Stimulated activated naive CD8-positive, alpha-beta T cell treated with anti-CD3 and anti-CD28 coated beads, Interleukin-15, Interleukin-2, amounts not matched to agents 100 ng/mL and 50 ng/mL, for 24 hours (primary cell): Measurements from ENCODE around the gene ITM2B.

ENCODE experiments used
- H3K27ac Mint-ChIP-seq: one replicate; pipeline ENCODE4 v1.8.0; 2021; ENCODE audit warnings: mild to moderate bottlenecking, mixed read lengths
- H3K27me3 Mint-ChIP-seq: one replicate; pipeline ENCODE4 v1.8.0; 2021; ENCODE audit warnings: mixed read lengths
- H3K36me3 Mint-ChIP-seq: one replicate; pipeline ENCODE4 v1.8.0; 2021; ENCODE audit warnings: low read depth, mixed read lengths
- H3K4me1 Mint-ChIP-seq: one replicate; pipeline ENCODE4 v1.8.0; 2021; ENCODE audit warnings: low read depth, mixed read lengths
- H3K4me3 Mint-ChIP-seq: one replicate; pipeline ENCODE4 v1.8.0; 2021; ENCODE audit warnings: mild to moderate bottlenecking, mixed read lengths
- H3K9me3 Mint-ChIP-seq: one replicate; pipeline ENCODE4 v1.8.0; 2021; ENCODE audit warnings: mixed read lengths

Gene ITM2B

GRCh38 chr13:48264058-48264457, 31.1 kb downstream of the ITM2B start:
- H3K27ac Mint-ChIP-seq: no peak overlapping the region
- peaks cover 49% of the 10 kb centered on the region for H3K36me3 Mint-ChIP-seq
- H3K4me1 Mint-ChIP-seq: peaks cover 65% of the 10 kb centered on the region
- H3K9me3 Mint-ChIP-seq: no peaks in the 10 kb centered on the region
- H3K27me3 Mint-ChIP-seq: no peaks in the 10 kb centered on the region
- H3K4me3 Mint-ChIP-seq: no peak overlapping the region

- Mint-ChIP-seq H3K9me3 (no peaks in the 10 kb centered on the region), H3K27me3 (no peaks in the 10 kb centered on the region), H3K27ac (peak overlapping the region; percentile 79), H3K4me3 (peak overlapping the region; percentile 51), H3K4me1 (peaks cover 54% of the 10 kb centered on the region), H3K36me3 (peaks cover 38% of the 10 kb centered on the region)
Observed at GRCh38 chr13:48265217-48265815, 32.3 kb downstream of the ITM2B start.

- H3K36me3 Mint-ChIP-seq: peaks cover 30% of the 10 kb centered on the region
- H3K27ac Mint-ChIP-seq: peak overlapping the region; percentile 61
- H3K4me3 Mint-ChIP-seq: no peak overlapping the region
Observed at GRCh38 chr13:48266150-48266549, 33.1 kb downstream of the ITM2B start.

GRCh38 chr13:48266701-48267639, 34.0 kb downstream of the ITM2B start:
- H3K4me1 Mint-ChIP-seq: peaks cover 51% of the 10 kb centered on the region
- no peaks in the 10 kb centered on the region for H3K9me3 Mint-ChIP-seq
- H3K27ac Mint-ChIP-seq: peak overlapping the region; percentile 61
- H3K36me3 Mint-ChIP-seq: peaks cover 27% of the 10 kb centered on the region
- no peak overlapping the region for H3K4me3 Mint-ChIP-seq
- H3K27me3 Mint-ChIP-seq: no peaks in the 10 kb centered on the region

More at GRCh38 chr13:48266150-48266549, 33.1 kb downstream of the ITM2B start:
- Mint-ChIP-seq H3K4me1 (peaks cover 51% of the 10 kb centered on the region), H3K9me3 (no peaks in the 10 kb centered on the region), H3K27me3 (no peaks in the 10 kb centered on the region)

GRCh38 chr13:48268019-48268418, 35.0 kb downstream of the ITM2B start:
- no peaks in the 10 kb centered on the region for H3K27me3 Mint-ChIP-seq
- peaks cover 40% of the 10 kb centered on the region for H3K4me1 Mint-ChIP-seq
- H3K36me3 Mint-ChIP-seq: peaks cover 17% of the 10 kb centered on the region
- H3K27ac Mint-ChIP-seq: no peak overlapping the region
- H3K9me3 Mint-ChIP-seq: no peaks in the 10 kb centered on the region
- H3K4me3 Mint-ChIP-seq: no peak overlapping the region

GRCh38 chr13:48273346-48273745, 40.3 kb downstream of the ITM2B start:
- no peaks in the 10 kb centered on the region for H3K27me3 Mint-ChIP-seq
- H3K36me3 Mint-ChIP-seq: peaks cover 7% of the 10 kb centered on the region
- H3K4me3 Mint-ChIP-seq: no peak overlapping the region
- H3K9me3 Mint-ChIP-seq: no peaks in the 10 kb centered on the region
- peaks cover 17% of the 10 kb centered on the region for H3K4me1 Mint-ChIP-seq
- no peak overlapping the region for H3K27ac Mint-ChIP-seq

GRCh38 chr13:48275507-48275906, 42.5 kb downstream of the ITM2B start:
- H3K4me1 Mint-ChIP-seq: peaks cover 17% of the 10 kb centered on the region
- H3K27ac Mint-ChIP-seq: no peak overlapping the region
- no peaks in the 10 kb centered on the region for H3K9me3 Mint-ChIP-seq
- H3K27me3 Mint-ChIP-seq: no peaks in the 10 kb centered on the region
- no peak overlapping the region for H3K4me3 Mint-ChIP-seq
- H3K36me3 Mint-ChIP-seq: no peaks in the 10 kb centered on the region

- Mint-ChIP-seq H3K4me1 (peaks cover 17% of the 10 kb centered on the region), H3K27ac (no peak overlapping the region), H3K4me3 (no peak overlapping the region), H3K9me3 (no peaks in the 10 kb centered on the region), H3K27me3 (no peaks in the 10 kb centered on the region), H3K36me3 (no peaks in the 10 kb centered on the region)
Observed at GRCh38 chr13:48278806-48279205, 45.8 kb downstream of the ITM2B start.

GRCh38 chr13:48281556-48281955, 48.5 kb downstream of the ITM2B start:
- no peaks in the 10 kb centered on the region for H3K36me3 Mint-ChIP-seq
- H3K27me3 Mint-ChIP-seq: no peaks in the 10 kb centered on the region
- H3K27ac Mint-ChIP-seq: no peak overlapping the region
- H3K4me3 Mint-ChIP-seq: no peak overlapping the region
- no peaks in the 10 kb centered on the region for H3K9me3 Mint-ChIP-seq
- H3K4me1 Mint-ChIP-seq: peaks cover 6% of the 10 kb centered on the region

- H3K27ac Mint-ChIP-seq: no peak overlapping the region
- peaks cover 5% of the 10 kb centered on the region for H3K36me3 Mint-ChIP-seq
- peaks cover 9% of the 10 kb centered on the region for H3K4me1 Mint-ChIP-seq
- peaks cover 3% of the 10 kb centered on the region for H3K27me3 Mint-ChIP-seq
- H3K4me3 Mint-ChIP-seq: no peak overlapping the region
- H3K9me3 Mint-ChIP-seq: no peaks in the 10 kb centered on the region
Observed at GRCh38 chr13:48291730-48292129, 58.7 kb downstream of the ITM2B start.

- Mint-ChIP-seq H3K4me3 (no peak overlapping the region), H3K27me3 (peaks cover 3% of the 10 kb centered on the region), H3K4me1 (peaks cover 11% of the 10 kb centered on the region), H3K27ac (no peak overlapping the region), H3K9me3 (no peaks in the 10 kb centered on the region), H3K36me3 (peaks cover 5% of the 10 kb centered on the region)
Observed at GRCh38 chr13:48292650-48293049, 59.6 kb downstream of the ITM2B start.

GRCh38 chr13:48294653-48295052, 61.6 kb downstream of the ITM2B start:
- Mint-ChIP-seq H3K4me3 (no peak overlapping the region), H3K9me3 (no peaks in the 10 kb centered on the region), H3K27ac (no peak overlapping the region), H3K4me1 (peaks cover 14% of the 10 kb centered on the region), H3K36me3 (peaks cover 5% of the 10 kb centered on the region), H3K27me3 (no peaks in the 10 kb centered on the region)

GRCh38 chr13:48295271-48295670, 62.3 kb downstream of the ITM2B start:
- Mint-ChIP-seq H3K36me3 (peaks cover 5% of the 10 kb centered on the region), H3K4me1 (peaks cover 17% of the 10 kb centered on the region), H3K27me3 (no peaks in the 10 kb centered on the region), H3K27ac (no peak overlapping the region), H3K9me3 (no peaks in the 10 kb centered on the region), H3K4me3 (no peak overlapping the region)

- Mint-ChIP-seq H3K9me3 (no peaks in the 10 kb centered on the region), H3K27ac (peak overlapping the region; percentile 40), H3K36me3 (peaks cover 5% of the 10 kb centered on the region), H3K27me3 (no peaks in the 10 kb centered on the region), H3K4me1 (peaks cover 17% of the 10 kb centered on the region), H3K4me3 (no peak overlapping the region)
Observed at GRCh38 chr13:48296528-48296927, 63.5 kb downstream of the ITM2B start.

- H3K27ac Mint-ChIP-seq: no peak overlapping the region
- no peaks in the 10 kb centered on the region for H3K27me3 Mint-ChIP-seq
- H3K4me3 Mint-ChIP-seq: no peak overlapping the region
- peaks cover 5% of the 10 kb centered on the region for H3K36me3 Mint-ChIP-seq
- no peaks in the 10 kb centered on the region for H3K9me3 Mint-ChIP-seq
- H3K4me1 Mint-ChIP-seq: peaks cover 18% of the 10 kb centered on the region
Observed at GRCh38 chr13:48297131-48297786, 64.3 kb downstream of the ITM2B start.
